ENCODE measurements around the gene GAS1.

The GAS1 gene

DNA sequence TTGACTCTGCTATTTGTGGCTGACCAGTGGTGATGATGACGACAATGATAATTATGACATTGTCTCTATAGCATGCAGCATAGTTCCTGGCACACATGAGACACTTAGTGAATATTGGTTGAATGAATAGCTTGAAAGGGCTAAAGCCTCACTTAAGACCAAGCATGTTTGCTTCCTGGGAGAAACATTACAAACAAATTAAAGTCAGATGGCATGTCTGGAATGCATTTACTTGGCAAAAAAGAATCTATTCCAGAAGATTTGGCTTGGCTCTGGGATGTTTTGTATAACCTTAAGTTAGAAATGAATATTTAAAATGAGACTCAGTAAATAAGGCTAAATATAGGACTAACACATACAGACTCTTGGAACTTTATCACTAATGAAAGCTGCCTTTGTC lies 21.6 kb downstream of the GAS1 start:
- no peak overlapping the region for H3K4me3 ChIP-seq (ENCODE audit: low read depth, low read length)
- TF ChIP-seq CTCF (IDR thresholded peaks at IDR 0.05; ENCODE audit: low read depth, low read length), result no peak

GRCh38 chr9:86924206-86924605 lies 23.1 kb downstream of the GAS1 start:
- H3K4me3 ChIP-seq (ENCODE audit: low read depth, low read length), result no peak overlapping the region

DNA sequence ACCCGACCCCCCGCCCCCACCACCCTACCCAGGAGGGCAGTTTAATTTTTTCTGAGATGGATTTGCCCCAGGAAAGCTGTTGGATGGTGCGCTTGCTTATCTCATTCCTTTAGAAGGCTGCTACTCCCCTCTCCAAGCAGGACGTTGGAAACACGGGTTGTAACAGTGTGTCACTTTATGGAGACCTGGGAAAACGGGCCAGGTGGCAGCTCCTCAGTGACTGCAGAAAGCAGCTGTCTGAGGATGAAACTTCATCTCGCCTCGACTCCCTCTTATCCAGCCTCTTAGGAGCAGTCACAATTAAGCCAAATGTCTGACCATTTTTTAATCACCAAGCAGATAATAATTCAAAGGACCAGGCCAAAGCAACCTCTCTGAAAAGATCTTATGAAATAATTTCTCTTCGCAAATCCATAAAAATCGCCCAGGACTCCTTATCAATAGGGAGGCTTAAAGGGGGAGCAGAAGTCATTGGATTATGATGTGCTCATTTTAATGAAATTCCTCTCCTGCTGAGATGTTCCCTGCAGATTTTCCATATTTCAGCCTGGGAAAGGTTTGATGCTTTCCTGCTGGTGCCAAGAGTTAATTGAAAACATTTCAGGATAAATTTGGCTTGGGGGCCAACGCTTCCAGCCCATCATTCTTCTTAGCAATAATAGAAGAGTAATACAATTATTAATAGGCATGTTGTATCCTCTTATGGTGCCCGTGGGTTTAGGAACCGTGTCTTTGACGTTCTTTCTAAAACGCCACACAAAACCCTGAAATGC lies 26.0 kb downstream of the GAS1 start:
- no peak for TF ChIP-seq CTCF (IDR thresholded peaks at IDR 0.05; ENCODE audit: low read depth, low read length)
- no peak overlapping the region for H3K4me3 ChIP-seq (ENCODE audit: low read depth, low read length)

More at GRCh38 chr9:86924206-86924605, 23.1 kb downstream of the GAS1 start:
- no peak for TF ChIP-seq CTCF (IDR thresholded peaks at IDR 0.05; ENCODE audit: low read depth, low read length)

GRCh38 chr9:86918556-86918955 lies 28.8 kb downstream of the GAS1 start:
- no peak for TF ChIP-seq CTCF (IDR thresholded peaks at IDR 0.05; ENCODE audit: low read depth, low read length)
- H3K4me3 ChIP-seq (ENCODE audit: low read depth, low read length), result no peak overlapping the region

- no peak for TF ChIP-seq CTCF (IDR thresholded peaks at IDR 0.05; ENCODE audit: low read depth, low read length)
- no peak overlapping the region for H3K4me3 ChIP-seq (ENCODE audit: low read depth, low read length)
Measured at GRCh38 chr9:86912210-86912609, 35.1 kb downstream of the GAS1 start.

GRCh38 chr9:86909388-86909787 lies 37.9 kb downstream of the GAS1 start:
- H3K4me3 ChIP-seq (ENCODE audit: low read depth, low read length), result no peak overlapping the region
- TF ChIP-seq CTCF (IDR thresholded peaks at IDR 0.05; ENCODE audit: low read depth, low read length), result no peak

- no peak for TF ChIP-seq CTCF (IDR thresholded peaks at IDR 0.05; ENCODE audit: low read depth, low read length)
Measured at GRCh38 chr9:86908261-86908660, 39.0 kb downstream of the GAS1 start.

More at GRCh38 chr9:86908261-86908660, 39.0 kb downstream of the GAS1 start:
- no peak overlapping the region for H3K4me3 ChIP-seq (ENCODE audit: low read depth, low read length)

Measured in WI38 (cell line).